NCI-H146 treated with DMSO at 0.1 percent for 48 hours (cell line): Measurements from ENCODE around the gene HOXA4.
A peak's percentile ranks its signal among the peaks of the same experiment; 100 is the strongest.

Experiments used
- DNase-seq: peaks from one replicate; lab custom pipeline; 2025; ENCODE audit not compliant: unreplicated experiment; lab: John Stamatoyannopoulos, UW

The HOXA4 gene

GRCh38 chr7:27147199-27148030 lies 16.9 kb upstream of the HOXA4 start, which contains the start of gene HOXA6:
HOXA6 (minus strand) TSS chr7:27147774; CDS start chr7:27147749, 25 bp downstream.
- peak; percentile 42 for DNase-seq

- no peak for DNase-seq
Observed at GRCh38 chr7:27146491-27147198, 16.1 kb upstream of the HOXA4 start.

GRCh38 chr7:27145914-27146412 lies 15.4 kb upstream of the HOXA4 start:
- no peak for DNase-seq

GRCh38 chr7:27145165-27145913 lies 14.8 kb upstream of the HOXA4 start:
- DNase-seq: no peak

- DNase-seq: no peak
Observed at GRCh38 chr7:27144781-27145164, 14.2 kb upstream of the HOXA4 start.

- no peak for DNase-seq
Observed at GRCh38 chr7:27143950-27144780, 13.6 kb upstream of the HOXA4 start.

- DNase-seq: no peak
Observed at GRCh38 chr7:27143023-27143949, 12.7 kb upstream of the HOXA4 start, which contains the start of gene HOXA5. HOXA5 (minus strand) TSS chr7:27143681; CDS start chr7:27143607, 74 bp downstream.

- DNase-seq: no peak
Observed at GRCh38 chr7:27142580-27143022, 12.0 kb upstream of the HOXA4 start.

- no peak for DNase-seq
Observed at GRCh38 chr7:27141923-27142579, 11.5 kb upstream of the HOXA4 start.

GRCh38 chr7:27141137-27141922 lies 10.8 kb upstream of the HOXA4 start:
- DNase-seq: no peak

- no peak for DNase-seq
Observed at GRCh38 chr7:27140126-27140857, 9.7 kb upstream of the HOXA4 start.

- no peak for DNase-seq
Observed at GRCh38 chr7:27139334-27140125, 9.0 kb upstream of the HOXA4 start.

GRCh38 chr7:27138985-27139333 lies 8.4 kb upstream of the HOXA4 start:
- no peak for DNase-seq

GRCh38 chr7:27138472-27138871 lies 7.9 kb upstream of the HOXA4 start:
- no peak for DNase-seq

- DNase-seq: no peak
Observed at GRCh38 chr7:27137640-27138315, 7.2 kb upstream of the HOXA4 start.

- DNase-seq: no peak
Observed at GRCh38 chr7:27134392-27134791, 3.8 kb upstream of the HOXA4 start.
